Endothelial cell (in vitro differentiated cells): ENCODE results near the gene B4GAT1. TPM values are rescaled to one million over a fixed set of nuclear protein-coding genes. Genes with fewer than 3 reads are reported as not detected.

Experiments
- DNase-seq: peaks from one replicate; pipeline ENCODE4 v3.0.0; 2021; ENCODE audit warnings: low spot score
- H3K27ac Mint-ChIP-seq: one replicate; pipeline ENCODE4 v1.8.0; 2021; ENCODE audit warnings: mixed read lengths, inconsistent platforms; ENCODE audit not compliant: unreplicated experiment
- H3K27me3 Mint-ChIP-seq: one replicate; pipeline ENCODE4 v1.8.0; 2021; ENCODE audit warnings: mild to moderate bottlenecking, moderate library complexity, mixed read lengths, inconsistent platforms; ENCODE audit not compliant: unreplicated experiment
- H3K36me3 Mint-ChIP-seq: one replicate; pipeline ENCODE4 v1.8.0; 2021; ENCODE audit warnings: mild to moderate bottlenecking, low read depth, mixed read lengths, inconsistent platforms; ENCODE audit not compliant: unreplicated experiment
- H3K4me1 Mint-ChIP-seq: one replicate; pipeline ENCODE4 v1.8.0; 2021; ENCODE audit warnings: mild to moderate bottlenecking, mixed read lengths, inconsistent platforms; ENCODE audit not compliant: unreplicated experiment
- H3K4me3 Mint-ChIP-seq: one replicate; pipeline ENCODE4 v1.8.0; 2021; ENCODE audit warnings: mild to moderate bottlenecking, mixed read lengths, inconsistent platforms; ENCODE audit not compliant: unreplicated experiment
- H3K9me3 Mint-ChIP-seq: one replicate; pipeline ENCODE4 v1.8.0; 2021; ENCODE audit warnings: mixed read lengths, inconsistent platforms; ENCODE audit not compliant: unreplicated experiment
- total RNA-seq: library from RNA; stranded (reverse); fragmentation: NEBNext Ultra II Directional; extraction: Animal tissue kit (Norgen Biotek cat#: 25700); gene quantifications from one replicate; pipeline ENCODE4 v1.2.1, GENCODE V29; 2021; ENCODE audit not compliant: unreplicated experiment
- TF ChIP-seq, protein P1 (sequence below): fragments of 200-600 bp; sonication (generic); IDR thresholded peaks from one replicate; pipeline ENCODE4 v1.5.0; 2021; ENCODE audit warnings: antibody characterized with exemption; ENCODE audit not compliant: unreplicated experiment

B4GAT1 gene
- total RNA-seq, 1 donor from 2014 or later, result 21.4 TPM

GRCh38 chr11:66317723-66318599 is 29.5 kb downstream of the B4GAT1 start:
- Mint-ChIP-seq H3K4me1 (peaks cover 21% of the 10 kb centered on the region), H3K27me3 (peaks cover 25% of the 10 kb centered on the region), H3K27ac (peak overlapping the region; percentile 72), H3K4me3 (peak overlapping the region; percentile 31), H3K9me3 (no peaks in the 10 kb centered on the region), H3K36me3 (peaks cover 5% of the 10 kb centered on the region)
- TF ChIP-seq, protein P1, sequence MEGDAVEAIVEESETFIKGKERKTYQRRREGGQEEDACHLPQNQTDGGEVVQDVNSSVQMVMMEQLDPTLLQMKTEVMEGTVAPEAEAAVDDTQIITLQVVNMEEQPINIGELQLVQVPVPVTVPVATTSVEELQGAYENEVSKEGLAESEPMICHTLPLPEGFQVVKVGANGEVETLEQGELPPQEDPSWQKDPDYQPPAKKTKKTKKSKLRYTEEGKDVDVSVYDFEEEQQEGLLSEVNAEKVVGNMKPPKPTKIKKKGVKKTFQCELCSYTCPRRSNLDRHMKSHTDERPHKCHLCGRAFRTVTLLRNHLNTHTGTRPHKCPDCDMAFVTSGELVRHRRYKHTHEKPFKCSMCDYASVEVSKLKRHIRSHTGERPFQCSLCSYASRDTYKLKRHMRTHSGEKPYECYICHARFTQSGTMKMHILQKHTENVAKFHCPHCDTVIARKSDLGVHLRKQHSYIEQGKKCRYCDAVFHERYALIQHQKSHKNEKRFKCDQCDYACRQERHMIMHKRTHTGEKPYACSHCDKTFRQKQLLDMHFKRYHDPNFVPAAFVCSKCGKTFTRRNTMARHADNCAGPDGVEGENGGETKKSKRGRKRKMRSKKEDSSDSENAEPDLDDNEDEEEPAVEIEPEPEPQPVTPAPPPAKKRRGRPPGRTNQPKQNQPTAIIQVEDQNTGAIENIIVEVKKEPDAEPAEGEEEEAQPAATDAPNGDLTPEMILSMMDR, result no peak
- no peak for DNase-seq

GRCh38 chr11:66317322-66317722 is 30.1 kb downstream of the B4GAT1 start:
- H3K27ac Mint-ChIP-seq, result peak overlapping the region; percentile 72
- H3K9me3 Mint-ChIP-seq, result no peaks in the 10 kb centered on the region
- peaks cover 21% of the 10 kb centered on the region for H3K4me1 Mint-ChIP-seq
- peaks cover 24% of the 10 kb centered on the region for H3K27me3 Mint-ChIP-seq
- no peak for DNase-seq
- no peak overlapping the region for H3K4me3 Mint-ChIP-seq
- TF ChIP-seq, protein P1, result no peak
- H3K36me3 Mint-ChIP-seq, result peaks cover 5% of the 10 kb centered on the region

DNA sequence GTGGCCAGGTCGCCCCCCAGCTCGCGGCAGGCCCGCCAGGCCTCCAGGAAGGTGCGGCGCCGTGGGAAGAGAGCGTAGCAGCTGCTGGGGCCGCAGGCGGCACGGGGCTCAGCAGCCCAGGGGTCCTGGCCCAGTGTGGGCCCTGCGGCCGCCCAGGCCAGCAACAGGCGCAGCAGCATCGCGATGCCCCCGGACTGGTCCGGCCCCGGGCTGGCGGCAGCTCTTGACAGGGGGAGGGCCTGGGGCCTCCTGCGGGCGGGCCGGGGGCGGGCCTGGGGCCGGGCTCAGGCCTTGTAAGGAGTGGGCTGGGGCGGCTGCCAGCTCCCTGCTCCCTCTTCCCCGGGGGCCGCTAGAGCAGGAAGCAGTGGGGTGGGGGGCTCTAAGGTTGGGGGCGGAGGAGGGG is 30.6 kb downstream of the B4GAT1 start, which contains the start of gene CD248:
Gene CD248, minus strand, starts transcription at position 196 of the 403 bp plus-strand sequence. Its CDS starts 17 bp downstream, at position 179.
- no peak within 1 kb of the TSS for H3K4me3 Mint-ChIP-seq
- peaks cover 22% of the 10 kb centered on the region for H3K4me1 Mint-ChIP-seq
- peak within 1 kb of the TSS; percentile 72 for H3K27ac Mint-ChIP-seq
- TF ChIP-seq, protein P1, result no peak
- H3K9me3 Mint-ChIP-seq, result no peaks in the 10 kb centered on the region
- DNase-seq, result peak; percentile 37
- H3K27me3 Mint-ChIP-seq, result peaks cover 23% of the 10 kb centered on the region
- peaks cover 5% of the 10 kb centered on the region for H3K36me3 Mint-ChIP-seq

GRCh38 chr11:66315921-66316811 is 31.3 kb downstream of the B4GAT1 start:
- Mint-ChIP-seq H3K36me3 (peaks cover 5% of the 10 kb centered on the region), H3K4me3 (no peak overlapping the region), H3K9me3 (no peaks in the 10 kb centered on the region), H3K27me3 (peaks cover 28% of the 10 kb centered on the region), H3K27ac (no peak overlapping the region), H3K4me1 (peaks cover 23% of the 10 kb centered on the region)
- DNase-seq, result no peak
- TF ChIP-seq, protein P1, result no peak
